ENCODE data around the gene DLG2. TPM values are rescaled to one million over a fixed set of nuclear protein-coding genes. Genes with fewer than 3 reads are reported as not detected.

The DLG2 gene
- total and polyA plus RNA-seq, 9 of the 15 experiments (the other 6 are each of a cell fraction or from before 2014, with no cell fraction given), result 0.52 to 1.6 (median 0.95) TPM

DNA sequence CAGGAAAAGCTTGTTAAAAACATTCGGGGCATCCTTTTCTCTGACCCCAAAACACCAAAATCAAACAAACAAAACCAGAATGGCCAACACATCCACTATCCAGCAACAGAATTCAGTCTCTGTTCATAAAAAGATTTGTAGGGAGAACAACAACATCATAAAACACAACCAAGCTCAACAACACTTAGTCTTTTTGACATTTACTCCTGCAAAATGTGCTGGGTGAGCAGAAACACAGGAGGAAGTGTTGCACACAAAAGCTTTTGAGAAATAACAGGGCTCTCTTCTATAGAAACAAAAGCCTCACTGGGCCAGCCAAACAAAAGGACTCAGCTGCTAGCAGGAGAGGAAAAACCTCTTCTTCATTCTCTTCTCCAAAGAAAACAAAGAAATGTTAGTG is 1604.9 kb downstream of the DLG2 start:
- no peak for TF ChIP-seq DMBX1 (CRISPR knock-in tag; IDR thresholded peaks at IDR 0.05; ENCODE audit: borderline replicate concordance)
- no peak for TF ChIP-seq NRF1 (conservative IDR thresholded peaks at IDR 0.05 in 1 of 2, IDR thresholded peaks at IDR 0.05 in 1 of 2)
- TF ChIP-seq ZFP1 (CRISPR knock-in tag; IDR thresholded peaks at IDR 0.05), result no peak
- no peak for TF ChIP-seq CC2D1A (IDR thresholded peaks at IDR 0.05)
- TF ChIP-seq PTBP1 (IDR thresholded peaks at IDR 0.05; ENCODE audit: low read depth, low read length), result no peak
- TF ChIP-seq CREBBP (IDR thresholded peaks at IDR 0.05; ENCODE audit: low read depth, low read length), result no peak
- TF ChIP-seq CBFB (CRISPR knock-in tag; IDR thresholded peaks at IDR 0.05), result no peak
- TF ChIP-seq, protein P1, sequence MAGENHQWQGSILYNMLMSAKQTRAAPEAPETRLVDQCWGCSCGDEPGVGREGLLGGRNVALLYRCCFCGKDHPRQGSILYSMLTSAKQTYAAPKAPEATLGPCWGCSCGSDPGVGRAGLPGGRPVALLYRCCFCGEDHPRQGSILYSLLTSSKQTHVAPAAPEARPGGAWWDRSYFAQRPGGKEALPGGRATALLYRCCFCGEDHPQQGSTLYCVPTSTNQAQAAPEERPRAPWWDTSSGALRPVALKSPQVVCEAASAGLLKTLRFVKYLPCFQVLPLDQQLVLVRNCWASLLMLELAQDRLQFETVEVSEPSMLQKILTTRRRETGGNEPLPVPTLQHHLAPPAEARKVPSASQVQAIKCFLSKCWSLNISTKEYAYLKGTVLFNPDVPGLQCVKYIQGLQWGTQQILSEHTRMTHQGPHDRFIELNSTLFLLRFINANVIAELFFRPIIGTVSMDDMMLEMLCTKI (IDR thresholded peaks at IDR 0.05; ENCODE audit: partially characterized antibody), result no peak
- no peak for TF ChIP-seq KLF1 (tag; IDR thresholded peaks at IDR 0.05)
- no peak for TF ChIP-seq NFYB (IDR thresholded peaks at IDR 0.05; ENCODE audit: extremely low read depth, insufficient read length)
- no peak for TF ChIP-seq SMARCA4 (IDR thresholded peaks at IDR 0.05)
- TF ChIP-seq ARID1B (IDR thresholded peaks at IDR 0.05), result no peak
- no peak for TF ChIP-seq MAFF (IDR thresholded peaks at IDR 0.05; ENCODE audit: low read length)
- no peak for TF ChIP-seq NR2F6 (CRISPR knock-in tag; IDR thresholded peaks at IDR 0.05)
- no peak for TF ChIP-seq HDAC6 (IDR thresholded peaks at IDR 0.05; ENCODE audit: low read depth, low read length)
- TF ChIP-seq SOX6 (IDR thresholded peaks at IDR 0.05), result no peak
- TF ChIP-seq ZNF699 (CRISPR knock-in tag; IDR thresholded peaks at IDR 0.05; ENCODE audit: insufficient replicate concordance), result no peak
- Histone ChIP-seq H3K4me1 (replicated peaks in 1 of 2; ENCODE audit: control insufficient read depth in 2 of 2, insufficient read depth in 2 of 2, low read length in 2 of 2) (no peaks in the 10 kb centered on the region), H2AFZ (ENCODE audit: low read depth, low read length) (no peak overlapping the region), H3K36me3 (ENCODE audit: control insufficient read depth, insufficient read depth, low read length) (no peaks in the 10 kb centered on the region), H3K9me3 (replicated peaks; ENCODE audit: control insufficient read depth, insufficient read depth, low read depth, low read length) (no peaks in the 10 kb centered on the region), H3K9ac (ENCODE audit: insufficient read depth in 1 of 2, low read depth in 2 of 2, low read length in 2 of 2) (no peak overlapping the region), H3K79me2 (ENCODE audit: control insufficient read depth, insufficient read depth, low read length) (no peaks in the 10 kb centered on the region), H3K4me2 (ENCODE audit: insufficient read depth, low read length) (no peak overlapping the region), H4K20me1 (replicated peaks; ENCODE audit: control insufficient read depth, insufficient read depth, low read length) (no peaks in the 10 kb centered on the region), H3K27ac (ENCODE audit: extremely low read depth, low read depth, low read length) (no peak overlapping the region), H3K27me3 (ENCODE audit: control insufficient read depth in 2 of 2, insufficient read depth in 2 of 2, low read length in 2 of 2) (no peaks in the 10 kb centered on the region), H3K4me3 (no peak overlapping the region), H3K9me1 (ENCODE audit: control insufficient read depth, insufficient read depth, low read length) (no peaks in the 10 kb centered on the region)
- in situ Hi-C loops (cut with MboI) (no loop called here), intact Hi-C loops (cut with micrococcal nuclease) (no loop called here)
- CTCF ChIA-PET (ENCODE audit: low intra/inter-chr PET ratio), result no interaction called here
- no TSS peak for BruUV-seq (replicated peaks)
- ATAC-seq (no peak), FAIRE-seq (no peak), DNase-seq (ENCODE audit: extremely low read depth in 1 of 4, low spot score in 3 of 4) (no peak)
- POLR2A ChIA-PET, result no interaction called here
- WGBS (ENCODE audit: insufficient coverage, low coverage, missing lambda C conversion rate), result 0% methylated on average over 1 of the region's 1 CpG

All from K562 (cell line).